ENCODE measurements around the gene GEMIN5. TPM values are rescaled to one million over a fixed set of nuclear protein-coding genes. Genes with fewer than 3 reads are reported as not detected.
"Not testable (repeated sequence)": the region's sequence is repeated elsewhere in the genome, so short reads cannot be mapped to it uniquely, and the experiment has no call there.

The GEMIN5 gene
- 13.9 TPM for total RNA-seq (ENCODE audit: unreplicated experiment)
- long read RNA-seq, partial matches to known transcripts, result 5 of 5 reads
- long read RNA-seq, other reads (novel, unspliced or antisense), result 0 of 5 reads

GRCh38 chr5:154937718-154938466, at the start of gene GEMIN5:
GEMIN5 (minus strand) TSS chr5:154938211; CDS start chr5:154938133, 78 bp downstream.
- Mint-ChIP-seq H3K36me3 (ENCODE audit: unreplicated experiment) (no peaks in the 10 kb centered on the region), H3K4me1 (ENCODE audit: low read depth, unreplicated experiment) (peaks cover 2% of the 10 kb centered on the region), H3K9me3 (ENCODE audit: unreplicated experiment) (peaks cover 3% of the 10 kb centered on the region), H3K27ac (ENCODE audit: unreplicated experiment) (no peak within 1 kb of the TSS), H3K27me3 (ENCODE audit: unreplicated experiment) (peaks cover 8% of the 10 kb centered on the region), H3K4me3 (ENCODE audit: unreplicated experiment) (peak within 1 kb of the TSS; percentile 93)
- no peak for TF ChIP-seq CTCF (IDR thresholded peaks at IDR 0.05; ENCODE audit: partially characterized antibody, unreplicated experiment)
- peak; percentile 90 for DNase-seq

- no peak for DNase-seq
- Mint-ChIP-seq H3K4me1 (ENCODE audit: low read depth, unreplicated experiment) (peaks cover 1% of the 10 kb centered on the region), H3K4me3 (ENCODE audit: unreplicated experiment) (no peak overlapping the region), H3K36me3 (ENCODE audit: unreplicated experiment) (no peaks in the 10 kb centered on the region), H3K9me3 (ENCODE audit: unreplicated experiment) (no peaks in the 10 kb centered on the region), H3K27ac (ENCODE audit: unreplicated experiment) (no peak overlapping the region), H3K27me3 (ENCODE audit: unreplicated experiment) (no peaks in the 10 kb centered on the region)
- TF ChIP-seq CTCF (IDR thresholded peaks at IDR 0.05; ENCODE audit: partially characterized antibody, unreplicated experiment), result no peak
These were observed 48.1 kb upstream of the GEMIN5 start for GRCh38 chr5:154986151-154986550.

GRCh38 chr5:154984946-154985516, 47.0 kb upstream of the GEMIN5 start:
- Mint-ChIP-seq H3K27ac (ENCODE audit: unreplicated experiment) (no peak overlapping the region), H3K9me3 (ENCODE audit: unreplicated experiment) (no peaks in the 10 kb centered on the region), H3K27me3 (ENCODE audit: unreplicated experiment) (no peaks in the 10 kb centered on the region), H3K36me3 (ENCODE audit: unreplicated experiment) (no peaks in the 10 kb centered on the region), H3K4me3 (ENCODE audit: unreplicated experiment) (no peak overlapping the region), H3K4me1 (ENCODE audit: low read depth, unreplicated experiment) (peaks cover 1% of the 10 kb centered on the region)
- no peak for DNase-seq
- TF ChIP-seq CTCF (IDR thresholded peaks at IDR 0.05; ENCODE audit: partially characterized antibody, unreplicated experiment), result no peak

- H3K36me3 Mint-ChIP-seq (ENCODE audit: unreplicated experiment); DNase-seq; H3K27ac Mint-ChIP-seq (ENCODE audit: unreplicated experiment); H3K27me3 Mint-ChIP-seq (ENCODE audit: unreplicated experiment); H3K4me1 Mint-ChIP-seq (ENCODE audit: low read depth, unreplicated experiment); H3K9me3 Mint-ChIP-seq (ENCODE audit: unreplicated experiment); H3K4me3 Mint-ChIP-seq (ENCODE audit: unreplicated experiment): not testable (repeated sequence)
These were observed 40.3 kb upstream of the GEMIN5 start for GRCh38 chr5:154978294-154978693.

- Mint-ChIP-seq H3K36me3 (ENCODE audit: unreplicated experiment) (no peaks in the 10 kb centered on the region), H3K27me3 (ENCODE audit: unreplicated experiment) (no peaks in the 10 kb centered on the region), H3K27ac (ENCODE audit: unreplicated experiment) (no peak overlapping the region), H3K9me3 (ENCODE audit: unreplicated experiment) (no peaks in the 10 kb centered on the region), H3K4me3 (ENCODE audit: unreplicated experiment) (no peak overlapping the region), H3K4me1 (ENCODE audit: low read depth, unreplicated experiment) (no peaks in the 10 kb centered on the region)
- TF ChIP-seq CTCF (IDR thresholded peaks at IDR 0.05; ENCODE audit: partially characterized antibody, unreplicated experiment), result no peak
- no peak for DNase-seq
These were observed 39.4 kb upstream of the GEMIN5 start for GRCh38 chr5:154977409-154977808.

GRCh38 chr5:154976082-154976481, 38.1 kb upstream of the GEMIN5 start:
- H3K27ac Mint-ChIP-seq (ENCODE audit: unreplicated experiment); H3K27me3 Mint-ChIP-seq (ENCODE audit: unreplicated experiment); H3K4me1 Mint-ChIP-seq (ENCODE audit: low read depth, unreplicated experiment); DNase-seq; H3K9me3 Mint-ChIP-seq (ENCODE audit: unreplicated experiment); H3K36me3 Mint-ChIP-seq (ENCODE audit: unreplicated experiment); H3K4me3 Mint-ChIP-seq (ENCODE audit: unreplicated experiment): not testable (repeated sequence)

Data from glutamatergic neuron (in vitro differentiated cells).